OCI-LY3 (cell line): ENCODE results near the gene SLC9A8.
A peak's percentile ranks its signal among the peaks of the same experiment; 100 is the strongest.

Experiments
- H2AFZ ChIP-seq: fragments of 200-600, 300-600 bp; shearing (Covaris generic); 2 replicates; pipeline ENCODE4 v1.6.0; 2014; ENCODE audit warnings: antibody characterized with exemption, low read depth, low read length
- H3K27ac ChIP-seq: fragments of 200-600, 300-600 bp; sonication (generic); 2 replicates; pipeline ENCODE4 v1.5.1; 2014; ENCODE audit warnings: mild to moderate bottlenecking, low read length, moderate library complexity, mixed read lengths
- H3K27me3 ChIP-seq: fragments of 200-600, 300-600 bp; sonication (generic); 2 replicates; pipeline ENCODE4 v1.6.1; 2014; ENCODE audit warnings: low read depth, low read length, mixed read lengths
- H3K36me3 ChIP-seq: fragments of 200-600, 300-600 bp; sonication (generic); replicated peaks from 2 replicates; pipeline ENCODE3; 2014; ENCODE audit warnings: low read depth, low read length, mixed read lengths
- H3K4me1 ChIP-seq: fragments of 300-600, 200-600 bp; sonication (generic); 2 replicates; pipeline ENCODE4 v1.6.1; 2014; ENCODE audit warnings: low read length, mixed read lengths
- H3K4me2 ChIP-seq: fragments of 200-600, 300-600 bp; sonication (generic); 2 replicates; pipeline ENCODE4 v1.6.1; 2014; ENCODE audit warnings: low read length, mixed read lengths
- H3K4me3 ChIP-seq: fragments of 300-600, 200-600 bp; sonication (generic); 2 replicates; pipeline ENCODE4 v1.5.1; 2014; ENCODE audit warnings: antibody characterized with exemption, mild to moderate bottlenecking, low read length, moderate library complexity
- H3K79me2 ChIP-seq: fragments of 300-600, 200-600 bp; shearing (Covaris generic); 2 replicates; pipeline ENCODE4 v1.6.1; 2014; ENCODE audit warnings: mild to moderate bottlenecking, low read length, mixed read lengths
- H3K9ac ChIP-seq: fragments of 300-600, 200-600 bp; shearing (Covaris generic); 2 replicates; pipeline ENCODE4 v1.6.0; 2014; ENCODE audit warnings: mild to moderate bottlenecking, low read length, moderate library complexity
- H3K9me3 ChIP-seq: fragments of 200-600, 300-600 bp; shearing (Covaris generic); 2 replicates; pipeline ENCODE4 v1.6.1; 2014; ENCODE audit warnings: low read length, mixed read lengths; ENCODE audit not compliant: insufficient read depth
- H4K20me1 ChIP-seq: fragments of 200-600, 300-600 bp; sonication (generic); 2 replicates; pipeline ENCODE4 v1.6.1; 2016; ENCODE audit warnings: low read length, mixed read lengths; ENCODE audit not compliant: insufficient read depth
- EZH2phosphoT487 ChIP-seq: fragments of 200-600 bp; shearing (Covaris generic); IDR thresholded peaks from 2 replicates; pipeline ENCODE4 v1.6.1; 2018; ENCODE audit warnings: antibody characterized with exemption, mixed run types, low read depth
- TF ChIP-seq, protein P1 (sequence below): fragments of 200-600, 300-600 bp; sonication (generic); IDR thresholded peaks from 2 replicates; pipeline ENCODE4 v1.5.1; 2014; ENCODE audit warnings: antibody characterized with exemption, low read length, low read depth

The SLC9A8 gene

DNA sequence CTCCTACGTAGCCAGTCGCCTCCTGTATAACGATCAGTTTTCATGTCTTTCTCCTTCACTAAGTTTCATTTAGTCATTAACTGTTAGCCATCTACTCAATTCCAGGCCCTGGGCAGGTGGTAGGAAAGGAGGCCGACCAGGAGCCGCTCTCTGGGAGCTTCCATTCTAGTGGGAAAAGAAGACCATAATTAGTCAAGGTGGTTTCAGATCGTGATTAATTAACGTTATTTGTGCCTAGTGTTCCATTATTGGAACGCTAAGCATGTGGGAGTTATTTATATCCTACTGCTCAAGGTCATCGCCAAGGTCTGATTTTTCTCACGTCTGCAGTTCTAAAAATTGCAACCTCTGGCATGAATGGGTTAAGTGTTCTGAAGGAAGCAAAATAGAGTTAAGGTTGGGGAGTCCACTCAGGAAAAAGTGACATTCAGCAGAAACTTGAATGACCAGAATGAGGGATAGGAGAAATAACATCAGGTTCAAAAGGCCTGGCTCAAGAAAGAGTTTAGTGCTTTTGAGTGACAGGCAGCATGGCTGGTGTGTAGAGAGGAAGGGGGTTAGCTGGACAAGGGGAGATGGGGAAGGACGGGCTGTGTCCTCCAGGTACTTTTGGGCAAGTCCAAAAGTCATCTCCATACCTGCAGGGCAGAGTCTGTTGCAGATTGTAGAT lies 812 bp downstream of the SLC9A8 start:
- Histone ChIP-seq H4K20me1 (no peaks in the 10 kb centered on the region), H2AFZ (peak overlapping the region; percentile 2; the same call in 1 of the 2 replicates), H3K9ac (peak overlapping the region; percentile 90), H3K79me2 (peaks cover 21% of the 10 kb centered on the region), H3K4me3 (peak overlapping the region; percentile 78), H3K27ac (peak overlapping the region; percentile 75), H3K36me3 (peaks cover 31% of the 10 kb centered on the region), H3K4me1 (peaks cover 44% of the 10 kb centered on the region), H3K4me2 (peak overlapping the region; percentile 89), H3K9me3 (no peaks in the 10 kb centered on the region), H3K27me3 (no peaks in the 10 kb centered on the region)
- TF ChIP-seq EZH2phosphoT487, result no peak
- TF ChIP-seq, protein P1, sequence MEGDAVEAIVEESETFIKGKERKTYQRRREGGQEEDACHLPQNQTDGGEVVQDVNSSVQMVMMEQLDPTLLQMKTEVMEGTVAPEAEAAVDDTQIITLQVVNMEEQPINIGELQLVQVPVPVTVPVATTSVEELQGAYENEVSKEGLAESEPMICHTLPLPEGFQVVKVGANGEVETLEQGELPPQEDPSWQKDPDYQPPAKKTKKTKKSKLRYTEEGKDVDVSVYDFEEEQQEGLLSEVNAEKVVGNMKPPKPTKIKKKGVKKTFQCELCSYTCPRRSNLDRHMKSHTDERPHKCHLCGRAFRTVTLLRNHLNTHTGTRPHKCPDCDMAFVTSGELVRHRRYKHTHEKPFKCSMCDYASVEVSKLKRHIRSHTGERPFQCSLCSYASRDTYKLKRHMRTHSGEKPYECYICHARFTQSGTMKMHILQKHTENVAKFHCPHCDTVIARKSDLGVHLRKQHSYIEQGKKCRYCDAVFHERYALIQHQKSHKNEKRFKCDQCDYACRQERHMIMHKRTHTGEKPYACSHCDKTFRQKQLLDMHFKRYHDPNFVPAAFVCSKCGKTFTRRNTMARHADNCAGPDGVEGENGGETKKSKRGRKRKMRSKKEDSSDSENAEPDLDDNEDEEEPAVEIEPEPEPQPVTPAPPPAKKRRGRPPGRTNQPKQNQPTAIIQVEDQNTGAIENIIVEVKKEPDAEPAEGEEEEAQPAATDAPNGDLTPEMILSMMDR, result no peak

DNA sequence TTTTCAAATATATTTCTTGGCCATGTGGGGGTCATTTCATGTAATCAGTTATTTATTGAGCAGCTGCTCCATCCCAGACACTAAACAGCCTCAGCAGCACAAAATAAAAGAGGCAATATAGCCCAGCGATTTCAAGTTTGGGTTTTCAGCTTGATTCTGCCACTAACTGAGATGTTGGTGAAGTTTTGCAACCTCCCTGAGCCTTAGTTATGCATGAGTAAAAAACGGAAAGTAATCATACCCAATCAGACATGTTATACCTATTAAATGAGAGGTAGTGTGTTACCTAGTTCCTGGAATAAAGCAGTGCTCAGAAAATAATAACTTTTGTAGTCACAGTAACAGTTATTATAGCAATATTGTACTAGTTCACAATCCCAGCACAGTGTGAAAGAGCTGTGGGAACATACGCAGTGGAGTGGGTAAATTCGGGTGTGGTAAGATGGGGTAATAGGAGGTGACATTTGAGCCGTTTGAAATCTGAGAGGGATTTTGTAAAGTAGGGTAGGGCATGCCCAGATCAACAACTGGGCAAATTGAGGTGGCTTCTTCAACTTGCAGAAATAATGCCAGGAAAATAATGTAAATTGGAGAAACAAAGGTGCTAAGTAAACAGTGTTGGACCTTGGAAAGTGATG lies 1.5 kb downstream of the SLC9A8 start:
- Histone ChIP-seq H3K4me1 (peaks cover 42% of the 10 kb centered on the region), H2AFZ (no peak overlapping the region), H3K4me2 (peak overlapping the region; percentile 89), H4K20me1 (no peaks in the 10 kb centered on the region), H3K4me3 (peak overlapping the region; percentile 78), H3K27me3 (no peaks in the 10 kb centered on the region), H3K27ac (peak overlapping the region; percentile 75), H3K79me2 (peaks cover 21% of the 10 kb centered on the region), H3K36me3 (peaks cover 37% of the 10 kb centered on the region), H3K9ac (peak overlapping the region; percentile 90), H3K9me3 (no peaks in the 10 kb centered on the region)
- TF ChIP-seq EZH2phosphoT487, result no peak
- TF ChIP-seq, protein P1, result no peak

DNA sequence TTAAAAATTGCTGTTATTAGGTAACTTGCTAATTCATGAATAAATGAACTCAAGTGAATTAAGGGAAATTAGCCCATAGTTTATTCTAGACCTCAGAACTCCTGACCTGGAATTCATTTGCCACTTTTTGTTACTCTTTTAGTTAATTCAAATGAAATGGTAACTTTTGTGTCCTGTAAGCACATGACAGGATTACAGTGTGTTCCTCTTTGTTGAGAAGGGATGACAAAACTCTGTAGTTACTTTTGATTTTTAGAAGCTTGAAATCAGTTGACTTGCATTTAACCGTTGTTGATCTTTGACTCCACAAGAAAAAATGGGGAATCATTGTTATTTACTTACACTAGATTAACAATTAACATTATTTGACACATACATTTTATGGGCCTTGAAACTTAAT lies 6.2 kb downstream of the SLC9A8 start:
- H3K9ac ChIP-seq, result no peak overlapping the region
- no peak overlapping the region for H2AFZ ChIP-seq
- peaks cover 36% of the 10 kb centered on the region for H3K79me2 ChIP-seq
- no peak overlapping the region for H3K4me3 ChIP-seq
- 0 out of 2 replicates have a peak, but pooled peaks cover 7% of the 10 kb centered on the region for H3K9me3 ChIP-seq
- TF ChIP-seq, protein P1, result no peak
- TF ChIP-seq EZH2phosphoT487, result no peak
- H3K36me3 ChIP-seq, result peaks cover 66% of the 10 kb centered on the region
- no peak overlapping the region for H3K4me2 ChIP-seq
- H3K27ac ChIP-seq, result no peak overlapping the region
- no peaks in the 10 kb centered on the region for H3K27me3 ChIP-seq
- peaks cover 49% of the 10 kb centered on the region for H3K4me1 ChIP-seq
- no peaks in the 10 kb centered on the region for H4K20me1 ChIP-seq

DNA sequence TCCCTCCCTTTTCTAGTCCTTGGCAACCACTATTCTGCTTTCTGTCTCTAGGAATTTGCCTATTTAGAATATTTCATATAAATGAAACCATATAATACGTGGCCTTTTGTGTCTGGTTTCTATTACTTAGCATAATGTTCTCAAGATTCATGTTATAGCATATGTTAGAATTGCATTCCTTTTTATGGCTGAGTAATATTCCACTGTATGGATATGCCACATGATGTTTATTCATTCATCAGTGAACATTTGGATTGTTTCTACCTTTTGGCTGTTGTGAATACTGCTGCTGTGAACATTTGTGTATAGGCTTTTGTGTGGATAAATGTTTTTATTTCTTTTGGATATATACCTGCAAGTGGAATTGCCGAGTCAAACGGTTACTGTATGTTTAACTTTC lies 7.1 kb downstream of the SLC9A8 start:
- Histone ChIP-seq H3K4me3 (no peak overlapping the region), H3K27me3 (no peaks in the 10 kb centered on the region), H4K20me1 (no peaks in the 10 kb centered on the region), H3K9me3 (0 out of 2 replicates have a peak, but pooled peaks cover 7% of the 10 kb centered on the region), H3K27ac (no peak overlapping the region), H3K4me1 (peaks cover 45% of the 10 kb centered on the region), H3K4me2 (no peak overlapping the region), H3K36me3 (peaks cover 72% of the 10 kb centered on the region), H3K79me2 (peaks cover 27% of the 10 kb centered on the region), H2AFZ (no peak overlapping the region), H3K9ac (no peak overlapping the region)
- TF ChIP-seq, protein P1, result no peak
- TF ChIP-seq EZH2phosphoT487, result no peak
